HG02798 (cell line): ENCODE data around the gene SGIP1.

ENCODE experiments used
- ATAC-seq: cut with Tn5 transposase; IDR thresholded peaks from one replicate; pipeline ENCODE4 v1.9.1; 2021; ENCODE audit warnings: mild to moderate bottlenecking; ENCODE audit not compliant: unreplicated experiment, poor library complexity

Gene SGIP1

DNA sequence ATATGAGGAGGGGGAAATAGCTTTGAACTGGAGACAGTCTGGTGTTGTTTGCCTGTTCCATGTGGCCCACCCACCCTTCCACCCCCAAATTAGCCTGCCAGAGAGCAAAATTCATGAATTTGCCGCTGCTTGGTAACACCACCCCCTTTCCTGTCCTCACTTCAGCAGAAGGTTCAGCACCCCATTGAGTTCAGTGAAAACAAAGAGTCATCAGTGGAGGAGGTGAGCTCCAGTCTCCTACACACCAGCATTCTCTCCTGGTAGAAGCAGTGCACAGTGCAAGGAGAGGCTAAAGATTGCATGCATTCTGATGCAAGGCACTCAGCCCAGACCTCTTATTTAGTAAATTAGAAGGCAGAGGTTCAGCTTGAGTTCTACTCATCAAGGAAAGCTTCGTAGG is 118.6 kb downstream of the SGIP1 start:
- no peak for ATAC-seq

- no peak for ATAC-seq
Observed at GRCh38 chr1:66654643-66655042, 120.7 kb downstream of the SGIP1 start.

DNA sequence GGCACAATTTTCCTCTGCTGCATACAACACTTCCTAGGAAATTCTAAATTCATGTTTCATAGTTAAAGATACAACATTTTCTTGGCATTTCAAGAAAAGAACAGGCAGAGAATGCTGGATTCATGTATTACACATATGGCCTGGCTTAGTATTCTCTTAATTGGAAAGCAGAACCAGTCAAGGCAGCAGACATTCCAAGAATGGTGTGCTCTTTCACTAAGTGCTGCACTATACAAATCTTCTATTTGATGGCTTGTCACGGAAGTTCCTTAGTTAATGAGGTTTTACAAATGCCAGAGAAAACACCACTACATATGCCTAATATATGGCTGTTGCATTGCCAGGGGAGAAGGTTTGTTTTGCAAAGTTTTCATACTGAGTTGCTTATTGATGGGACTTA is 137.5 kb downstream of the SGIP1 start:
- ATAC-seq = no peak

DNA sequence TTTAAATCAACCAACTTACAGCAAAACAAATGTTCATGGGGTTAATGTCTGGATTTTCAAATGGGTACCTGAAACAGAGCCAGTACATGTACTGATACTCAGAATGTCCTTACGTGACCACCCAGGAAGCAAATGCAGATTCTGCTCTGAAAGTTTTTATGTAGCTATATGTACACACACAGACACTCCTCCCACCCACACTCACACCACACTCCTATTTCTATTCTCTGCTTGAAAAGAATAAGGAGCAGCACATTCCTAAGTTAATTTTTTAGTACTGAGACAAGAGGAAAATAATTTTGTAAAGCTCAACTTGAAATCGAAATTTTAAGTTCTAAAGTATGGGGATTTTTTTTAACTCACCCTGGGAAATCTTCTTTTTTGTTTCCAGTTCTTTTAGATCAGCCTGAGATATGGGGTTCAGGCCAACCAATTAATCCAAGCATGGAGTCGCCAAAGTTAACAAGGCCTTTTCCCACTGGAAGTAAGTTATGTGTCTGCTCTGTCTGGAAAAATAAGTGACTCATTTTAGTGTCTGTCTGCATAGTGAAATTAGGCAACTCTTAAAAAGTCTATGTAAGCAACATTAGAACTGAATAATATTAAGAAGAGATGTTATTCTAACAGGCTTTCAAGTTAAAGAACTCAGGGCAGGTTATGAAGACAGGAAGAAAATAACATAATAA is 142.8 kb downstream of the SGIP1 start:
- ATAC-seq = no peak

GRCh38 chr1:66678146-66678545 is 144.2 kb downstream of the SGIP1 start:
- no peak for ATAC-seq

DNA sequence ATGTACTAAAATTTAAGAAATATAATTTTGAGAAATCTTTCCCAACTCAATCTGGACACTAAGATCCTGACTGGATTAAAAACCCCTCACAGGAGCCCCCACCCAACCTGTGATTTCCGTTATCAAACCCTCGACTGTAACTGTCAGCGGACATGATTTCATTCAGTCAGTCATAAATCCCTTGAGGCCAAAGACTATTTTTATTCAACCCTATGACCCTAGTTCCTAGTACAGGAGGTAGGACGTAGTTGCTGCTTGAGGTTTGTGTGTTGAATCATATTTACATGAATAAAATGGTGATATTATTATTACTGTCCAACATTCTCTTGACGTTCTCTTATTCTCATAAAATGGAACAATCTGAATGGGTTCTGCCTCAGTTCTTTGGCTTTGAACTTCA is 145.2 kb downstream of the SGIP1 start:
- ATAC-seq = no peak

- no peak for ATAC-seq
Observed at GRCh38 chr1:66681686-66682085, 147.7 kb downstream of the SGIP1 start.

- ATAC-seq = no peak
Observed at GRCh38 chr1:66682106-66682505, 148.2 kb downstream of the SGIP1 start.

DNA sequence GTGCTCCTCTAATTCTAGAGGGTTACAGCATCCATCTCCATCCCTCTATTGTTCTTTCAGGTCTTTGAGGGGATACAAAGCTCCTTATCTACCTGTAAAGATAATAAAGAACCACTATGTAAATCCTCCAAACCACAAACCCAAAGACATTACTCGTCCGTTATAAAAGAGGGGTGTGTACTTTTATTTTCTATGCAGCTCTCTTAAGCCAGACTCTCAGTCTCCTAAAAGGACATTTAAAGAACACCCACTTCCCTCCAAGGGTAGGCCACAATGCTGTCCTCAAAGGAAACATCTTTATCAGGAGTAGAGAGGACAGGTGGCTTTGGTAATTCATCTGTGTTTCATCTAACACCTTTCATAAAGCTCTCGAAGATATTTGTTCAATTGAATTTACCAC is 150.4 kb downstream of the SGIP1 start:
- ATAC-seq = no peak

DNA sequence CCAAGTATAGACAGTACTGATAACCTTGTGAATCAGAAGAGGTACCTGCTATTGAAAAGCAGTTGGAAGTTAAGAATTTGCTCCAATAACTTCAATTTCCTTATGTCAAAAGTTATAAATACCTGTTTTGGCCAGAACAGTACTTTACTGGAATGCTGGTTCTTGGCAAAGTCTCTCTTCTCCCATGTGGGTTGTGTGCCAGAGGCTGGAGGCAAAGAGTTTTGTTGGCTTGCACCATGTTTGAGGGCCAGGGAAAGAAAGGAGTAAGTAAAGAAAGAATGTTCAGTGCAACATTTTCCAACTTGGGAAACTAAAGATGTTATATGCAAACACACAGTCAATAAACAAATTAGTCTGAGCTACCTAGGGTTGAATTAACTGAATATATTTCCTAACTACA is 151.3 kb downstream of the SGIP1 start:
- ATAC-seq = no peak

DNA sequence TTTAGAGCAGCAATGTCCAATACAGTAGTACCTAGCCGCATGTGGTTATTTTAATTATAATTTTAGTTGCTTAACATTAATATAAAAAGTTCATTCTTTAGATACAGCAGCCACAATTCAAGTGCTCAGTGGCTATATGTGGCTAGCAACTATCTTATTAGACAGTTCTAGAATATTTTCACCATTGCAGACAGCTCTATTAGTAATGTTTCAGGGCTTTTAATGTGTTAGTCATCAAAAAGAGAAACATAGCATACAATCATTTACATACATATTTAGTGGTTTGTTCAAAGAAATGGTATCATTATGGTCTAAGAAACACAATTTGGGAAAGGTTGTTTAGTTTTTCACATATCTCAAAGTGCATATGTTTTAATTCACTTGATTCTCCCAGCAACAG is 151.7 kb downstream of the SGIP1 start:
- ATAC-seq = no peak

DNA sequence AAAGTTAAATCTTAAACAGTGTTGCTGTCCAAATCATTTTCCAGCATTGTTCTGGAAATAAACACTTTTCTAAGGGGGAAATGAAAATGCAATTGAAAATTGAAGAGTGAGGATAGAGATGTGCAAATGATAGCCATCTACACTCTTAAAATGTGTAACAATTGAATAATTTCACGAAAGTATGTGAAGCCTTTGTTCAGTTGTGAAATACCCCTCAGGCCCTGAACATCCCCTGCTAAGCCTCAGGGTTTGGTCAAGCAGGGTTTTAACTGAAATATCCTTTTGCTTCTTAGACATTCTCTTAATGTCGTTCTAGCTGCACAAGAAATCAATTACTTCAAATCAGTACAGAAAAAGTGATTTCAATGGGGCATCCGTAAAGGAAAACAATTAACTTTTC is 152.5 kb downstream of the SGIP1 start:
- no peak for ATAC-seq

GRCh38 chr1:66687358-66687757 is 153.4 kb downstream of the SGIP1 start:
- ATAC-seq = no peak

- no peak for ATAC-seq
Observed at GRCh38 chr1:66690666-66691381, 156.9 kb downstream of the SGIP1 start.

DNA sequence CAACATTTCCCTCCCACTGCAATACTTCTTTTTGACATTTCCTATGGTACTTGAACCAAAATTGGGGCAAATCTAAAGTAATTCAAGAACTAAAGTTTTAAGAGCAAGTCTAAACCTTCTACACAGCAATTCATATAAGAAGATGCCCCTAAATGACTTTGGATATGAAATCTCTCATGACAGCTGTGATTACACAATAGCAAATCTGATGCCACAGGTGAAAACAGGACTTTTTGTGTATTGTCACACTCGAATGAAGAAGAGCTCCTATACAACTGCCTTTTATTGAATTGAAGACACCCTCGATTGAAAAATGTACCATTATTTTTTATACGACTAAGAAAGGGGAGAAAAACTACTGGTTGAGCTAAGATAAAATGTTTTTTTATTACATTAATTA is 158.7 kb downstream of the SGIP1 start:
- ATAC-seq = no peak

GRCh38 chr1:66693856-66694255 is 159.9 kb downstream of the SGIP1 start:
- ATAC-seq = no peak

GRCh38 chr1:66695116-66695515 is 161.2 kb downstream of the SGIP1 start:
- no peak for ATAC-seq

GRCh38 chr1:66696771-66697170 is 162.8 kb downstream of the SGIP1 start:
- no peak for ATAC-seq

DNA sequence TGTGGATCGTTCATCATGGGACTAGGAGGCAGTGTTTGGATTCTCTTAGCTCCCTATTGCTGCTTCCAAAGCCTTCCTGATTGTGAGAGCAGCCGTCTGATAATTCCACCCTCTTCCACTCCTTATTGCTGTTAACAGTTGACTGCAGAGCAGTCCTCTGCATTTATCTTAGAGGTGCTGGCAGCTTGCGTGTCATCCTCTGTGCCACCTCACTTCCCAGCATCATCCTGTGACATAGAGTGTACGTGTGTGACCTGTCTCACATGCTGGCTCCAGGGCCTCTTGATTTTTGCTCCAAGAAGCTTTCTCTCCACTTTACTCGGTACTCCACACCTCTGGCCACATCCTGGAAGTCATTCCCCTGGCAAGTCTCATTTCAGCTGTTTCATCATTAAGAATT is 165.3 kb downstream of the SGIP1 start:
- ATAC-seq = no peak

DNA sequence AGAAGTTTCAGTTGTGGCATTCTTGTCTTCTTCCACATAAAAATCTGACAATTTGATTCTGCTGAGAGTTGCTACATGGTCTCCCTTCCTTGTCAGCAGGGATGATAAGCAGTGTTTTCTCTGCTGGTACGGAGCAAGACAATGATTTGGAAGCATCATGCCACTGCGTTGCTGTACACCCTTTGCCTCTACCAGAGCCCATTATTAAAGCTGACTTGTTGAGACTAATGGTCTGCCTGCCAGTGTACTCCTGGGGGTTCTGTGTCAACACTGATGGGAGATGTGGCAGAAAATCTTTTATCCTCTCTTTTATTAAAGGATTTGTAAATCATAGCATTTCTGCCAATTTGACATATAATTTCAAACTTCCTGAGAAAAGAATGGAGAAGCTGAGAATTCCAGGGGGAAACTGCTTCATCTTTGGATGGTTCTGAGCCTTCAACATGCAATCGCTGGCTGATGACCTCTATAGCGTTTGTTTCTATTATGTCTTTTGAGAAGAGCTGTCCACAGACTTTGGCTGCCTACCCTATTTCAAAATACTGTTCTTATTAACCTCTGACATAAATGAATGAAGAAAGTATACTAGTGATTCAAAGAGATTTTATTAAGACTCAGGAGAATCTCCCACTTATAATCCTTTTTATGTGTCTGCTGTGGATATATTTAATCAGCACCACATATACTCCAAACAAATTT is 170.4 kb downstream of the SGIP1 start:
- ATAC-seq = no peak

DNA sequence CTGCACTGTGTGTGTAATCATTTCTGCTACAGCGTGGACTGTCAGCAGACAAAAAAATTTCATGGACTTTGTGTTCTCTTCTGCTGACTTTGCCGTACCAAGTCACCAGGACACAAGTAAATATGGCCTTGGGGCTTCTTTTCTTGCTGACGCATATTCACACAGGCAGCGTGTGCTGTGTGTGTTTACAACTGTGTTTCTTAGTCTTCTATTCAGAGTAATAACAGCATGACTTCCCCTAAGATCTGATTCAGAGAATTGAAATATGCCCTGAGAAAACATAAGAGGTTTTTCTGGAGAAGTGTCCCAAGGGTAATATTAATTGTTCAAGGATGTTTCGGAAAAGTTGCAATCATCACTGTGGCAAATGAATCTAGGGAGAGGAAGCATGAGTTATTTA is 171.2 kb downstream of the SGIP1 start:
- no peak for ATAC-seq

DNA sequence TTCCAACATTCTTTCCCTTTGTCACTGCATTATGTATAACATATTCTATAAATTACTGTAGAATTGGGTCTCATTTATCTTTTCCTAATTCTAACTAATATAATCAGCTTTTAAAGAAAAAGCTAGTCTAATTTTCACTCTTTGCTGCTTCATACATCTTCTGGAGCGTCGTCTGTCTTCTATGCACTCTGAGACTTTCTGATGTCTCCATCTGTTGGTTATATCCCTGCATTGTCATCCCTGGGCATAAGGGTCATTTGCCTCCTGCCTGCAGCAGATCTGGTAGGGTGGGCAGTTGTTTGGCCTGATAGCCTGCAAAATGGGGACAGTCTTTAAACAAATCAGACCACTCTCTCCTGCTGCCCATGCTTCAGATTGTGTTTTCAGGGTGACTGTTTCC is 177.5 kb downstream of the SGIP1 start:
- ATAC-seq = no peak
